ENCODE results near the gene HSFX1. TPM values are rescaled to one million over a fixed set of nuclear protein-coding genes. Genes with fewer than 3 reads are reported as not detected.
"Not testable (repeated sequence)": the region's sequence is repeated elsewhere in the genome, so short reads cannot be mapped to it uniquely, and the experiment has no call there.

Gene HSFX1
- total RNA-seq (2.9 and 4.2 TPM in 2 replicates), polyA plus RNA-seq (1.2 and 1.3 TPM in 2 replicates), polyA minus RNA-seq (1.2 and 1.5 TPM in 2 replicates)
- total RNA-seq (2013), result 0.54 TPM

GRCh38 chrX:149773768-149774167 is at the start of gene HSFX1:
Gene HSFX1 (plus strand): TSS chrX:149774068. CDS start chrX:149774682, 614 bp downstream.
- H3K9me3 Mint-ChIP-seq (ENCODE audit: insufficient read depth); H2AFZ ChIP-seq (ENCODE audit: insufficient read depth, low read depth, low read length, poor library complexity, severe bottlenecking); H3K4me2 ChIP-seq (replicated peaks; ENCODE audit: low read depth, low read length, poor library complexity, severe bottlenecking); DNase-seq; POLR2A ChIA-PET; H3K9me3 ChIP-seq (ENCODE audit: control extremely low read depth in 1 of 3, control insufficient read depth in 2 of 3, insufficient read depth in 1 of 3, low read length in 2 of 3); H3K36me3 ChIP-seq (replicated peaks in 1 of 2; ENCODE audit: control extremely low read depth in 1 of 2, control insufficient read depth in 1 of 2, extremely low read depth in 1 of 2, insufficient read depth in 2 of 2, low read length in 1 of 2); H3K27ac Mint-ChIP-seq; H3K79me2 ChIP-seq (ENCODE audit: control insufficient read depth, insufficient read depth, low read length); CTCF ChIA-PET; H3K4me3 ChIP-seq (ENCODE audit: control extremely low read depth in 1 of 5, extremely low read depth in 1 of 5, insufficient read depth in 1 of 5, low read depth in 2 of 5, low read length in 4 of 5); H3K9ac ChIP-seq (ENCODE audit: low read length); H3K27me3 Mint-ChIP-seq; H3K4me1 ChIP-seq (ENCODE audit: control insufficient read depth in 2 of 2, insufficient read depth in 2 of 2, low read length in 2 of 2); intact Hi-C loops (cut with micrococcal nuclease); H3K4me3 Mint-ChIP-seq; H3K27ac ChIP-seq (ENCODE audit: low read length in 2 of 2); H3K4me1 Mint-ChIP-seq; ATAC-seq (ENCODE audit: low read depth); H3K27me3 ChIP-seq (replicated peaks in 1 of 4; ENCODE audit: control extremely low read depth in 1 of 4, control insufficient read depth in 3 of 4, insufficient read depth in 4 of 4, low read length in 3 of 4); H4K20me1 ChIP-seq (ENCODE audit: control insufficient read depth, insufficient read depth, low read length, poor library complexity, severe bottlenecking): not testable (repeated sequence)
- WGBS (ENCODE audit: insufficient coverage), result no CpG with 5 or more reads among the region's 17 CpGs

GRCh38 chrX:149727308-149727707 is 46.6 kb upstream of the HSFX1 start:
- H3K4me1 ChIP-seq (ENCODE audit: control insufficient read depth in 2 of 2, insufficient read depth in 2 of 2, low read length in 2 of 2); POLR2A ChIA-PET; CTCF ChIA-PET; H3K27ac Mint-ChIP-seq; H3K4me3 ChIP-seq (ENCODE audit: control extremely low read depth in 1 of 5, extremely low read depth in 1 of 5, insufficient read depth in 1 of 5, low read depth in 2 of 5, low read length in 4 of 5); ATAC-seq (ENCODE audit: low read depth); H3K9me3 ChIP-seq (ENCODE audit: control extremely low read depth in 1 of 3, control insufficient read depth in 2 of 3, insufficient read depth in 1 of 3, low read length in 2 of 3); H3K27me3 Mint-ChIP-seq; H4K20me1 ChIP-seq (ENCODE audit: control insufficient read depth, insufficient read depth, low read length, poor library complexity, severe bottlenecking); H3K9ac ChIP-seq (ENCODE audit: low read length); intact Hi-C loops (cut with micrococcal nuclease); H3K4me2 ChIP-seq (replicated peaks; ENCODE audit: low read depth, low read length, poor library complexity, severe bottlenecking); H3K79me2 ChIP-seq (ENCODE audit: control insufficient read depth, insufficient read depth, low read length); H2AFZ ChIP-seq (ENCODE audit: insufficient read depth, low read depth, low read length, poor library complexity, severe bottlenecking); H3K9me3 Mint-ChIP-seq (ENCODE audit: insufficient read depth); DNase-seq; H3K36me3 ChIP-seq (replicated peaks in 1 of 2; ENCODE audit: control extremely low read depth in 1 of 2, control insufficient read depth in 1 of 2, extremely low read depth in 1 of 2, insufficient read depth in 2 of 2, low read length in 1 of 2); H3K27ac ChIP-seq (ENCODE audit: low read length in 2 of 2); H3K4me1 Mint-ChIP-seq; H3K27me3 ChIP-seq (replicated peaks in 1 of 4; ENCODE audit: control extremely low read depth in 1 of 4, control insufficient read depth in 3 of 4, insufficient read depth in 4 of 4, low read length in 3 of 4); H3K4me3 Mint-ChIP-seq: not testable (repeated sequence)
- no CpG with 5 or more reads among the region's 7 CpGs for whole genome bisulfite sequencing (ENCODE audit: insufficient coverage)

- H3K9me3 Mint-ChIP-seq (ENCODE audit: insufficient read depth); DNase-seq; H3K27ac Mint-ChIP-seq; H2AFZ ChIP-seq (ENCODE audit: insufficient read depth, low read depth, low read length, poor library complexity, severe bottlenecking); H3K36me3 ChIP-seq (replicated peaks in 1 of 2; ENCODE audit: control extremely low read depth in 1 of 2, control insufficient read depth in 1 of 2, extremely low read depth in 1 of 2, insufficient read depth in 2 of 2, low read length in 1 of 2); H3K9me3 ChIP-seq (ENCODE audit: control extremely low read depth in 1 of 3, control insufficient read depth in 2 of 3, insufficient read depth in 1 of 3, low read length in 2 of 3); POLR2A ChIA-PET; H3K4me1 ChIP-seq (ENCODE audit: control insufficient read depth in 2 of 2, insufficient read depth in 2 of 2, low read length in 2 of 2); H3K79me2 ChIP-seq (ENCODE audit: control insufficient read depth, insufficient read depth, low read length); H4K20me1 ChIP-seq (ENCODE audit: control insufficient read depth, insufficient read depth, low read length, poor library complexity, severe bottlenecking); H3K4me3 Mint-ChIP-seq; H3K9ac ChIP-seq (ENCODE audit: low read length); H3K27me3 ChIP-seq (replicated peaks in 1 of 4; ENCODE audit: control extremely low read depth in 1 of 4, control insufficient read depth in 3 of 4, insufficient read depth in 4 of 4, low read length in 3 of 4); H3K4me1 Mint-ChIP-seq; H3K4me2 ChIP-seq (replicated peaks; ENCODE audit: low read depth, low read length, poor library complexity, severe bottlenecking); H3K27me3 Mint-ChIP-seq; H3K4me3 ChIP-seq (ENCODE audit: control extremely low read depth in 1 of 5, extremely low read depth in 1 of 5, insufficient read depth in 1 of 5, low read depth in 2 of 5, low read length in 4 of 5); intact Hi-C loops (cut with micrococcal nuclease); H3K27ac ChIP-seq (ENCODE audit: low read length in 2 of 2); ATAC-seq (ENCODE audit: low read depth); CTCF ChIA-PET: not testable (repeated sequence)
- WGBS (ENCODE audit: insufficient coverage), result no CpG with 5 or more reads among the region's 6 CpGs
Observed at GRCh38 chrX:149742269-149742668, 31.6 kb upstream of the HSFX1 start.

GRCh38 chrX:149746390-149747007 is 27.4 kb upstream of the HSFX1 start:
- H3K9ac ChIP-seq (ENCODE audit: low read length); H3K27me3 Mint-ChIP-seq; H3K27ac Mint-ChIP-seq; CTCF ChIA-PET; H3K4me1 Mint-ChIP-seq; H3K4me3 ChIP-seq (ENCODE audit: control extremely low read depth in 1 of 5, extremely low read depth in 1 of 5, insufficient read depth in 1 of 5, low read depth in 2 of 5, low read length in 4 of 5); H3K4me1 ChIP-seq (ENCODE audit: control insufficient read depth in 2 of 2, insufficient read depth in 2 of 2, low read length in 2 of 2); H2AFZ ChIP-seq (ENCODE audit: insufficient read depth, low read depth, low read length, poor library complexity, severe bottlenecking); H3K4me2 ChIP-seq (replicated peaks; ENCODE audit: low read depth, low read length, poor library complexity, severe bottlenecking); POLR2A ChIA-PET; H3K27ac ChIP-seq (ENCODE audit: low read length in 2 of 2); H3K4me3 Mint-ChIP-seq; H3K27me3 ChIP-seq (replicated peaks in 1 of 4; ENCODE audit: control extremely low read depth in 1 of 4, control insufficient read depth in 3 of 4, insufficient read depth in 4 of 4, low read length in 3 of 4); H3K79me2 ChIP-seq (ENCODE audit: control insufficient read depth, insufficient read depth, low read length); H3K36me3 ChIP-seq (replicated peaks in 1 of 2; ENCODE audit: control extremely low read depth in 1 of 2, control insufficient read depth in 1 of 2, extremely low read depth in 1 of 2, insufficient read depth in 2 of 2, low read length in 1 of 2); intact Hi-C loops (cut with micrococcal nuclease); DNase-seq; ATAC-seq (ENCODE audit: low read depth); H4K20me1 ChIP-seq (ENCODE audit: control insufficient read depth, insufficient read depth, low read length, poor library complexity, severe bottlenecking); H3K9me3 Mint-ChIP-seq (ENCODE audit: insufficient read depth); H3K9me3 ChIP-seq (ENCODE audit: control extremely low read depth in 1 of 3, control insufficient read depth in 2 of 3, insufficient read depth in 1 of 3, low read length in 2 of 3): not testable (repeated sequence)
- WGBS (ENCODE audit: insufficient coverage), result no CpG with 5 or more reads among the region's 6 CpGs
